Smooth muscle cell of the pulmonary artery (primary cell): ENCODE results near the gene SYS1. TPM values are rescaled to one million over a fixed set of nuclear protein-coding genes. Genes with fewer than 3 reads are reported as not detected.

Experiments used
- total RNA-seq: library from RNA; depleted of rRNA; stranded (reverse); fragments of >200 nt; gene quantifications from 2 replicates; pipeline ENCODE4 v1.2.3, GENCODE V29; 2014

The SYS1 gene
- total RNA-seq, result 34.0 and 36.3 TPM in 2 replicates

DNA sequence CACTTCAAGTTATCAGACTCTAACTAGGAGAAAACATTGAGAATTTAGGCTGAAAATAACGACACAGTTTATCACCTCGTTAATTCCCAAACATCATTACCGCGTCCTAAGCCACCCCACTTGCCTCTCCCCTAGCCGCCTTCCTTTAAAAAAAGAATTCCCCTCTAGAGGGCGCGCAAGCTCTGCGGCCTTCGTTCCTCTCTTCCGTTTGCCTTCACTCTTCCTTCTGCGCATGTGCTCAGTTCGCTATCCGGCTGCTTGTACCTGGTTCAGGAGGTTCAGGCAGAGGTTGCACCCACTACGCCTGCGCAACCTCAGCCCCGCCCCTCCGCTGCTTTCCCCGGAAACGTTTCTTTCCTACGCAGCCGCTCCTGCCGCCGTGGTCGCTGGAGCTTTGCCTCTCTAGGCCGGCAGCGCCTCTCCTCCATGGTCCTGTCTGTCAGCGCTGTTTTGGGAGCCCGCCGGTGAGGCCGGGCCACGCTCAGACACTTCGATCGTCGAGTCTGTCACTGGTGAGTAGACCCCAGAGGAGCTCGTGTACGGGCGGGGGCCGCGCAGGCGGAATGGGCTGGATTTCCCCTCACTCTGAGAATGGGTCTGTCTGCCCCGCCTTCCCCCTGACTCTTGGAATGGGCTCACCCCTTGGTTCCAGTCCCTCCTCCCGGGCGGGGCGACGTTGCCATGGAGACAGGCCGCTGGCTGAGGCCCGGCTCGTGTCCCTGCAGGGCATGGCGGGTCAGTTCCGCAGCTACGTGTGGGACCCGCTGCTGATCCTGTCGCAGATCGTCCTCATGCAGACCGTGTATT lies at the start of gene SYS1:
TSS of gene SYS1 (plus strand) at position 353 of the 807 bp plus-strand sequence. CDS start at position 729, 376 bp downstream.

DNA sequence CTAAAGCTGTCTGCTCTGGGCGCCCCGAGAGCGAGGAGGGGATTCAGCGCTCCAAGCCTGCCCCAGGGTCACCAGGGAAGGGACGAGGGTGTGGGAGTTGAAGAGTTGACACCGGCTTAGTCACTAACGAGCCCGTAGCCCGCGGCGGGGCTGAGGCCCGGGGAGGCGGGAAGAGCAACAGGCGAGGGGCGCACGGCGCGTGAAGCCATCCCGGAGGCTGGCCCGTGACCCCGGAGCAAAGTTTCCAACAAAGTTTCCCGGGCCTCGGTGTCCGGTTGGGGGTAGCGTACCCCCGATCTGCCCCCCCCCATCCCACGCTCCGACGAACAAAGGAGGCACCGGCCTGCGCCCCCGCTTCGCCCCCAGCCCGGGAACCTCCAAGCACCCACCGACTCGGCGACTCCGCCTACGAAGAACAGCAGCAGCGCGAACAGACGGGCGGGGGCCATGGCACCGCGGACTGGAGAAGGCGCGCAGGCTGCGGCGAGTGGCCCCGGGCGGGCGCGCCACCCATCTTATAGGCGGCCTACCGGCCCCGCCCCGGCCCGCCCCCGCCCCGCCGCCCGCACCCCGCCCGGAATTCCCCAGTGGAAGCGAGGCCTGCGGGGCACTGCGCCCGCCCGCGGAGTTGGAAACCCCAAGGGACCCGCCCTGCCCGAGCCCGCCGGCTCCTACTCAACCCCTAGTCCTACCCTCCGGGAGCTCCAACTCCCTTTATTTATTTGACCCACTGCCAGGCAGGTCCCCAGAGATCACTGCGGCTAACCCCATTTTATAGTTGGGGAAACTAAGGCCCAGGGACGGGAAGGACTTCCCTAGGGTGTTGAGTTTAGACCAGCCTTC lies 14.8 kb upstream of the SYS1 start, which contains the start of gene SDC4:
TSS of gene SDC4 (minus strand) at position 489 of the 843 bp plus-strand sequence. CDS start at position 449, 40 bp downstream.

DNA sequence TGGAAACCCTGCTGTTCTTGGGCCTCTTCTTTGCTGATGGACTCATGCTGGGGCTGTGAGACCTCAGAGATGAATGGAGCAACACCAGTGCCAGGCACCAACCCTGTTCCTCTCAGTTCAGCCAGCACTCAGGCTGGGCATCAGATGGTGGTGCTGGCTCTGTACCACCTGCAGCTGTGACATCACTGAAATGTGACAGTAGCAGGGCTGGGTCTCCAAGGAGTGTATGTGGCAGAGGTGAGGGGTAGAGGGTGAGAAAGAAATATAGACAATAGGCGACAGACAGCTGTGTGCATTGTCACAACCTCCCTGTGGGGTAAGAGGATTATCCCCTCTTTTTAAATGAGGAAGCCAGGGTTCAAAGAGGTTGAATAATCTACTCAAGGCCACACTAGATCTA lies 15.2 kb downstream of the SYS1 start, which contains the start of gene TP53TG5:
TSS of gene TP53TG5 (minus strand) at position 135 of the 400 bp plus-strand sequence. CDS start at position 46, 89 bp downstream.

DNA sequence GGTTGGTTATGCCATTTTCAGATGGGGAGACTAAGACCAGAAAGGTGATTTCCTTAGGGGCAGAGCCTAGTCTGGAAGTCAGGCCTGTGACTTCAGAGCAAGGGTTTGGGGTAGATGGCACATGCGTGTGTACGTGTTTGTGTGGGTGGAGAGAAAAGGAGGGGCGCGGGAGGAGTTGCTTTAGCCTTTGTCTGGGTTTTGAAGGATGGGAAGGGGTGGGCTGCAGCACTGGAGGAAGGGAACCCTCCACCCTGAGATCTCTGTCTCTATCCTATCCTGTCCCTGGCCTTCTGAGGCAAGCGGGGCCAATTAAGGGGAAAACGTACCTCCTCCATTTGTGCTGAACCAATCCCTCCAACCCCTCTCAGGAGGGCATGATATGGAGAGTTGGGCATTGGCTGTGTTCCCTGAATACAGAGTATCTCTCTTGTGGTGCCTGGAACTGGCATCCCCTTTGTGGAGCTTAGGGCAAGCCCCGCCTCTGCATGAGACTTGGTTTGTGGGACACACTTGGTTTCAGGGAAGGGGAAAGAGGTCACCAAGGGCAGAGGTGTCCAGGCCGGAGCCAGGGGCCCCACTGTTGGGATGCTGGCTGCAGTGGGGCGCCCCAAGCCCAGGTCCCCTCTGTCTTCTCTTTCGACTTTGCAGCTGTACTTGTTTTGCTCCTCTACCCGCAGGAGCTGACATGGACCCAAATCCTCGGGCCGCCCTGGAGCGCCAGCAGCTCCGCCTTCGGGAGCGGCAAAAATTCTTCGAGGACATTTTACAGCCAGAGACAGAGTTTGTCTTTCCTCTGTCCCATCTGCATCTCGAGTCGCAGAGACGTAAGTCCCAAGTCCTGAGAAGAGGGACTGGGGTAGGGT lies 45.1 kb downstream of the SYS1 start, which contains the start of gene DBNDD2:
TSS of gene DBNDD2 (plus strand) at position 507 of the 863 bp plus-strand sequence. CDS start at position 686, 179 bp downstream.

DNA sequence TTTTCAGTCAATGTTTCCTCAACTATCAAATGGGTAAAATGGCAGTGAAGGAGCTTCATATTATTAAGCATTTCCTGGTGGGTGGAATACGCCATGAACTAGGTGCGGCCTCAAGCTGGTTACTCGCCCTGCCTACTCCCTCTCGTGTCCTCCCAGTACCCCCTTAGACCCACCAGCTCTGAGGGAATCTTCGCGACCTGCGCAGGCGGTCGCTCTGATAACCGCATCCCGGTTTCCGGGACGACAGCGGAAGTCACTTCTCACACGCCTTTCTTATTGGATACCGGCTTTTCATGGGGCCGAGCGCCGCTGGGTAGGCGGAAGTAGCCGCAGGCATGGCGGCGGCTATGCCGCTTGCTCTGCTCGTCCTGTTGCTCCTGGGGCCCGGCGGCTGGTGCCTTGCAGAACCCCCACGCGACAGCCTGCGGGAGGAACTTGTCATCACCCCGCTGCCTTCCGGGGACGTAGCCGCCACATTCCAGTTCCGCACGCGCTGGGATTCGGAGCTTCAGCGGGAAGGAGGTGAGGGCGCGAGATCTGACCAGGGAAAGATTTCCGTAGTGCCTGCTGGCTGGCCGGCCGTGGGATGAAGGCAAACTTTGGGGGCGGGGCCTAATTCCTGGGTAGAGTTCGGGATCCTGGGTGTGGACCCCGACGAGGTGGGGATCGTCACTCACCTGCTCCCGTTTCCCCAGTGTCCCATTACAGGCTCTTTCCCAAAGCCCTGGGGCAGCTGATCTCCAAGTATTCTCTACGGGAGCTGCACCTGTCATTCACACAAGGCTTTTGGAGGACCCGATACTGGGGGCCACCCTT lies 53.1 kb downstream of the SYS1 start, which contains the start of gene PIGT:
TSS of gene PIGT (plus strand) at position 320 of the 816 bp plus-strand sequence. CDS start at position 336, 16 bp downstream.

Other genes starting within 250 kb of the SYS1 start
- not detected in 2 replicates for gene WFDC5, start 248.0 kb upstream of the SYS1 start, total RNA-seq
- not detected in 2 replicates for gene WFDC12, start 238.7 kb upstream of the SYS1 start, total RNA-seq
- not detected in 2 replicates for gene PI3, start 188.3 kb upstream of the SYS1 start, total RNA-seq
- not detected in 2 replicates for gene SEMG1, start 156.1 kb upstream of the SYS1 start, total RNA-seq
- gene SEMG2, start 141.8 kb upstream of the SYS1 start, total RNA-seq, result not detected in 2 replicates
- gene SLPI, start 108.6 kb upstream of the SYS1 start, total RNA-seq, result 0.52 and 0.69 TPM in 2 replicates
- not detected in 2 replicates for gene RBPJL, start 56.3 kb upstream of the SYS1 start, total RNA-seq
- 0.03 TPM in 1 of 2 replicates, not detected in the other for gene MATN4, start 54.9 kb upstream of the SYS1 start, total RNA-seq
- gene SDC4, start 14.7 kb upstream of the SYS1 start, total RNA-seq, result 61.4 and 105 TPM in 2 replicates
- gene TP53TG5, start 15.2 kb downstream of the SYS1 start, total RNA-seq, result 0.03 TPM in 1 of 2 replicates, not detected in the other
- gene DBNDD2, start 45.1 kb downstream of the SYS1 start, total RNA-seq, result 3.0 and 4.7 TPM in 2 replicates
- 59.5 and 63.0 TPM in 2 replicates for gene PIGT, start 53.0 kb downstream of the SYS1 start, total RNA-seq
- gene WFDC2, start 106.6 kb downstream of the SYS1 start, total RNA-seq, result not detected in 2 replicates
- not detected in 2 replicates for gene SPINT3, start 152.5 kb downstream of the SYS1 start, total RNA-seq
- not detected in 2 replicates for gene WFDC6, start 176.3 kb downstream of the SYS1 start, total RNA-seq
- 0.39 TPM in 1 of 2 replicates, not detected in the other for gene EPPIN, start 184.2 kb downstream of the SYS1 start, total RNA-seq
- gene WFDC8, start 216.1 kb downstream of the SYS1 start, total RNA-seq, result 0.20 TPM in 1 of 2 replicates, not detected in the other